22Rv1 (cell line): Measurements from ENCODE around the gene GPATCH11.

ENCODE experiments used
- H3K27ac ChIP-seq: fragments of 450-650 bp; 2 replicates; pipeline ENCODE4 v1.5.1; 2017
- CTCF ChIP-seq: fragments of 450-650 bp; IDR thresholded peaks from 2 replicates; pipeline ENCODE4 v1.5.1; 2017; ENCODE audit warnings: mild to moderate bottlenecking
- ZFX ChIP-seq: fragments of 450-650 bp; IDR thresholded peaks from 2 replicates; pipeline ENCODE4 v1.6.1; 2017; ENCODE audit warnings: antibody characterized with exemption, borderline replicate concordance

Gene GPATCH11

GRCh38 chr2:37104178-37104577 is 19.9 kb downstream of the GPATCH11 start:
- TF ChIP-seq CTCF (no peak), ZFX (no peak)
- H3K27ac ChIP-seq, result no peak overlapping the region

DNA sequence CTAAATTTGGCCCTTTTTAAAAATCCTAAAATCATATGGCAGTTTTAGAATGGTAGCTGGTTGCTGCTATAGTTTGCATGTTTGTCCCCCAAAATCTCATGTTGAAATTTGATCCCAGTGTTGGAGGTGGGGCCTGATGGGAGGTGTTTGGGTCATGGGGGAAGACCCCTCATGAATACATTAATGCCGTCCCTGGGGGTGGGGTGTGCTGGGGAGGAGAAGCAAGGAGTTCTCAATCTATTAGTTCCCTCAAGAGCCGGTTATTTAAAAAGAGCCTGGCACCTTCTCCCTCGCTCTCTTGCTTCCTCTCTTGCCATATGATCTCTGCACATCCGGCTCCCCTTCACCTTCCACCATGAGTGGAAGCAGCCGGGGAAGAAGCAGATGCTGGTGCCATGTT is 20.8 kb downstream of the GPATCH11 start:
- H3K27ac ChIP-seq, result no peak overlapping the region
- TF ChIP-seq CTCF (no peak), ZFX (no peak)

DNA sequence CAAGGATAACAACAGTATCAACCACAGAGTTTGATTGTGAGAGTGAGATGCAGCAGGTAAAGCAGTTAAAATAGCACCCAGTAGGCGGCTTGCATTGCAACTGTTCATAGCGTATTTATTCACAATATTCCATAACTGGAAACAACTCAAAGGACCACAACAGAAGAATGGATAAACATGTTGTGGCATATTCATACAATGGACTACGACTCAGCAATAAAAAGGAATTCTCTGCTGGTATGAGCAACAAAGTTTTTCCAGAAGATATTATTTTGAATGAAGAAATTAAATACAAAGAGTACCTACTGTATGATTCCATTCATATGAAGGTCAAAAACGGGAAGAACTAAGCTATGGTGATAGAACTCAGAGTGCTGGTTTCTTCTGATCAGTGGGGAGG is 25.2 kb downstream of the GPATCH11 start:
- TF ChIP-seq CTCF (no peak), ZFX (no peak)
- no peak overlapping the region for H3K27ac ChIP-seq

- no peak overlapping the region for H3K27ac ChIP-seq
These were observed 26.2 kb downstream of the GPATCH11 start for GRCh38 chr2:37110306-37111212.

GRCh38 chr2:37111958-37112357 is 27.6 kb downstream of the GPATCH11 start:
- no peak for TF ChIP-seq ZFX
- TF ChIP-seq CTCF, result no peak
- no peak overlapping the region for H3K27ac ChIP-seq

More at GRCh38 chr2:37110306-37111212, 26.2 kb downstream of the GPATCH11 start:
- TF ChIP-seq CTCF, result no peak
- no peak for TF ChIP-seq ZFX

DNA sequence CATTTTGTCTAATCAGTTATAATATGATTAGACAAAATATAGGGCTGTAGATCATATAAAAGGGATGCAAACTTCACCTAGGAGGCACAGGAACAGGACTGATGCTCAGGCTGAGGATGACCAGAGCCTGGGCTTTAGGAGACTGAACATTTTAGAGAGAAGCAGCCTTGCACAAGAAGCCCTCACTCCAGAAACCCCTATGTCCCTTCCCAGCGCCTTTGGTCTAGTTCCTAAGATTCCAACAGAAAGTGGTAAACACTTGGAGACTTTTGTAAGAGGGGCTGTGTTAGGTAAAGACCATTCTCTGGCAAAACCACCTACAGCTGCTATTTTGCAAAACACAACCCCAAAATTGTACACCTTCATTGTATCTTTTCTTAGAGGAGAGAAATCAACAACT is 33.2 kb downstream of the GPATCH11 start:
- TF ChIP-seq ZFX (no peak), CTCF (no peak)
- H3K27ac ChIP-seq, result no peak overlapping the region

DNA sequence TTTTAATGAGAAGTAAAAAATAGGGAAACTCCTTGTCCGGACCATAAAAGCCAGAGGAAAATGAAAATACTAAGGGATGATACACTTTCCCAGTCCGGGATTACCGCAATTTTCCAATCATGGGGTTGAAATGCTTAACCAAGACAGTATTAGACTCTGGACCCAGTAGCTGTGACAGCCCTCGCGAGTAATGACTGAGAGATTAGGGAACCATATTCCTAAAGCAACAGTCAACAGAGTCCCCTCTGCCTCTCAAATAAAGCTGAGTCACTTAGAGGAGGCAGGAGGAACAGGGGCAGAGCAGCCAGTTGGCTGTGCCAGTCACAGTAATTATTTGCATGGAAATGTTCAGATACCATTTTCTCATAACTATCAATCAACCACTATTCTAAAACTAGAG is 34.8 kb downstream of the GPATCH11 start:
- TF ChIP-seq ZFX (no peak), CTCF (no peak)
- no peak overlapping the region for H3K27ac ChIP-seq
